GM15510 (cell line): ENCODE data around the gene PRR5L.

Source experiments
- POLR2A ChIP-seq: IDR thresholded peaks from 3 replicates; pipeline ENCODE4 v1.6.1; 2011; ENCODE audit warnings: borderline replicate concordance; ENCODE audit not compliant: insufficient read length; ENCODE audit errors: extremely low read depth

PRR5L gene

GRCh38 chr11:36390963-36391471 lies 94.9 kb downstream of the PRR5L start:
- TF ChIP-seq POLR2A = no peak

- no peak for TF ChIP-seq POLR2A
These were observed 96.1 kb downstream of the PRR5L start for GRCh38 chr11:36392196-36392595.

GRCh38 chr11:36394056-36394455 lies 98.0 kb downstream of the PRR5L start:
- no peak for TF ChIP-seq POLR2A

GRCh38 chr11:36394926-36395325 lies 98.8 kb downstream of the PRR5L start:
- TF ChIP-seq POLR2A = no peak

- TF ChIP-seq POLR2A = no peak
These were observed 100.1 kb downstream of the PRR5L start for GRCh38 chr11:36395978-36396736.

- no peak for TF ChIP-seq POLR2A
These were observed 102.3 kb downstream of the PRR5L start for GRCh38 chr11:36398231-36398953.

GRCh38 chr11:36399236-36399635 lies 103.1 kb downstream of the PRR5L start:
- no peak for TF ChIP-seq POLR2A

- no peak for TF ChIP-seq POLR2A
These were observed 103.7 kb downstream of the PRR5L start for GRCh38 chr11:36399745-36400144.

GRCh38 chr11:36400766-36401455 lies 104.8 kb downstream of the PRR5L start:
- TF ChIP-seq POLR2A = no peak

- TF ChIP-seq POLR2A = no peak
These were observed 106.6 kb downstream of the PRR5L start for GRCh38 chr11:36402568-36403170.

GRCh38 chr11:36403661-36404060 lies 107.6 kb downstream of the PRR5L start:
- TF ChIP-seq POLR2A = no peak

- no peak for TF ChIP-seq POLR2A
These were observed 108.7 kb downstream of the PRR5L start for GRCh38 chr11:36404831-36405230.

- no peak for TF ChIP-seq POLR2A
These were observed 109.7 kb downstream of the PRR5L start for GRCh38 chr11:36405585-36406367.

- TF ChIP-seq POLR2A = no peak
These were observed 111.3 kb downstream of the PRR5L start for GRCh38 chr11:36407356-36407755.
